ENCODE data around the gene GHRH.

Gene GHRH

DNA sequence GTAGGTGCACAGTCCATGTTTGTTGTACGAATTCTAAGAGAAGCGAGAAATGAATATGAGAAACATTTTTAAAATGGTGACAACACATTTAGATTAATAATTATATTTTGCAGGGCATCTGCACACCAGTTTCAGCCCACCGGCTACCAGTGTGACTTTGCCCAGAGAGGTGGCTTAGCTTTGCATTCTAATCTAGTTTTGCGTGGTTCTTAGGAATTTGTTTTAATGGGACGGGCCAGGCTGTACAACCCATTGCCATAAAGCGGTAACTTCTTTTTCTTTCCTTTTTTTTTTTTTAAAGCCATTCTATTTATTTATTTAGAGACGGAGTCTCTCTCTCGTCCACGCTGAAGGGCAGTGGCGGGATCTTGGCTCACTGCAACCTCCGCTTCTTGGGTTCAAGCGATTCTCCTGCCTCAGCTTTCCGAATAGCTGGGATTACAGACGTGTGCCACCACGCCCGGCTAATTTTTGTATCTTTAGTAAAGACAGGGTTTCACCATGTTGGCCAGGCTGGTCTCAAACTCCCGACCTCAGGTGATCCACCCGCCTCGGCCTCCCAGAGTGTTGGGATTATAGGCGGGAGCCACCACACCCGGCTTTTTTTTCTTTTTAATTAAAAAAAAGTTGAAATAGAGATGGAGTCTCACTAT, 28.7 kb upstream of the GHRH start:
- DNase-seq, result no peak

GRCh38 chr20:37288091-37288490, 26.5 kb upstream of the GHRH start:
- DNase-seq, result no peak

DNA sequence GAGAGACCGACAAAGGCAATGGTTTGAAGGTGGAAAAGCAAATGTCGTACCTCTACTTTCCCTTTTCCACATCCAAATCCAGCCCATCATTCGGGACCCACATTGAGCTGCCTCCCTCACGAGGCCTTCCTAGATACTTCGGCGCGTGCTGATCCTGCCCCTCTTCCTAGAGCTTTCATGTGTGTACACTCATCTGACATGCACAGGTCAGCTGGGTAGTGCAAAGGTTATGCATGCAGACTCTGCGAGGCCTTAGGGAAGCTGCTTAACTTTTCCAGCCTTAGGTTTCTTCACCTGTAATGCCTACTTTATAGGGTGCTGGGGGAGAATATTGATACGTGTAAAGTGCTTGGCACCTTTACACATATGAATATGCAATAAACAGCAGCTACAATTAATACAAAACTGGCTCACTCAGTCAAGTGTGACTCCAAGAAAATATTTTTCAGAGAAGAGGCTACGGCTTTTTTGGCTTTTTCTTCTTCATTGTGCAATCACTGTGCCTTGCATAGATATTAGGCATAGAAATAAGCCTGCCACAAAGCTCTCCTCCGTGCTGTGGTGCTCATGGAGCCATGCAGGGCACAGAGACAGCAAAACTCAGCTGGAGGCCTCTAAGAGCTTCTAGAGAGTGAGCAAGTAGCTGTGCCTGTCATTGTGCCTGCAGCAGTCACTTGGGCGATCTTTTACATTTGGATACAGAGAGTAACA, 24.2 kb upstream of the GHRH start:
- no peak for DNase-seq

- DNase-seq, result no peak
Observed at GRCh38 chr20:37284691-37285161, 23.1 kb upstream of the GHRH start.

DNA sequence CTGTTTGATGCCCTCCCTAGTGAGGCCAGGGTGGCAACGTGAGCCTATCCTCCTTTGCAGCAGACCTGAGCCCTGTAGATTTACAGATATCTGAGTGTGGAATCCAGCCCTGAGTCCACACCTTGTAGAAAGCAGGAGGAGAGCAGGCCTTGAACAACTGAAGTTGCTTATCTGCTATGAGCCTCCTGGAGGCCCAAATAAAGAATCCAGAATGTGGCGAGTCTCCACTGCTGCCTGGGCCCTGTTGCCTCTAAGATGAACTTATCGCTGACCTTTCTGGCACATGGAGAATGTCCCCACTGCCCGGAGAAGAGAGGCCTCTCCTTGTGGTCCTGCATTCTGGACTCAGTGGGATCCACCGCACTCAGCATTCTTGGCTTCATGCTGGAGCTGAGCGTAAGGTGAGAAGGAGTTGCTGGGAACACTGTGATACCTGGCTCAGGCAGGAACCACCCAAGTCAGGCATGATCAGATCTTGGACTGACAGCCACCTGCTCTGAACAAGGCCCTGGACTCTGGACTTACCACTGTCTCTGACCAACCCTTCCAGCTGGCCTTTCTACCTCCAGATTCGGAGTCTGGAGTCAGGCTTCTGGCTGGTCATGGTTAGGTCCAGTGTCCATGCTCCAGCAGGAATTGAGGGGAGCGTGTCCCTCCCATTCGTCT, 22.0 kb upstream of the GHRH start:
- DNase-seq, result no peak

DNA sequence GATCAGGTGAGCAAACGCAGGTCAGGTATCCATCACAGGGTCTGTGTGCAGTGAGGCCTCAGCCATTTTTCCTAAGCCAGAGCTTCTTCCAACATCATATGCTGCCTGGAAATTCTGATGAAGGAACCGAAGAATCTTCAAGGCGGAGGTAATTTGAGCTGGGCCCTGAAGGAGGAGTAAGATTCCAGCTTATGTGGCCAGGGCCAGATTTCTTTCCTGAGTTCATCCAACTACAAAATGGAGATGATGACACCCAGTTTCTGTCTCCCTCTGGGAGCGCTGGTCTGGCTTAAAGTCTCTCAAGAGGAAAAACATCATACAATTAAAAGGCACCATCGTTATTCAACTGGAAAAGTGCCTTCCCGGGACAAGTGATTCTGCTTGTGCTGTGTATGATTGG, 20.9 kb upstream of the GHRH start:
- no peak for DNase-seq

GRCh38 chr20:37280403-37280802, 18.8 kb upstream of the GHRH start:
- no peak for DNase-seq

DNA sequence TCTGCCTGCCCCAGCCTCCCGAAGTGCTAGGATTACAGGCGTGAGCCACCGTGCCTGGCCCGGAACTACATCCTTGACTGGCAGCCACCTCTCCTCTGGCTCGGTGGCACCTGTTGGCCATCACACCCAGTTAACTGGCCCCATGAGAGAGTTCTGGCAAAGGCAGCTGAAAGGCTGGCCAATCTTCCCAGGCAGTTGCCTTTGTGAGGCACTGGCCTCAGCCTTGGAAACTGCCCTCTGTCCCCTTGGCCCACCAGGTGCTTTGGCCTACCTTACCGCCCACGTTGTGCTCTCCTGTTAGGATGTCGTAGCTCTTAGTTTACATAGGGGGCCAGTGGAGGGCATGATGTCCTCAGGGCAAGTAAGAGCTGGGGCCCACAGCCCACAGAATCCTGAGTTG, 18.2 kb upstream of the GHRH start:
- DNase-seq, result no peak

GRCh38 chr20:37278966-37279590, 17.5 kb upstream of the GHRH start:
- no peak for DNase-seq

- DNase-seq, result no peak
Observed at GRCh38 chr20:37277253-37277593, 15.6 kb upstream of the GHRH start.

DNA sequence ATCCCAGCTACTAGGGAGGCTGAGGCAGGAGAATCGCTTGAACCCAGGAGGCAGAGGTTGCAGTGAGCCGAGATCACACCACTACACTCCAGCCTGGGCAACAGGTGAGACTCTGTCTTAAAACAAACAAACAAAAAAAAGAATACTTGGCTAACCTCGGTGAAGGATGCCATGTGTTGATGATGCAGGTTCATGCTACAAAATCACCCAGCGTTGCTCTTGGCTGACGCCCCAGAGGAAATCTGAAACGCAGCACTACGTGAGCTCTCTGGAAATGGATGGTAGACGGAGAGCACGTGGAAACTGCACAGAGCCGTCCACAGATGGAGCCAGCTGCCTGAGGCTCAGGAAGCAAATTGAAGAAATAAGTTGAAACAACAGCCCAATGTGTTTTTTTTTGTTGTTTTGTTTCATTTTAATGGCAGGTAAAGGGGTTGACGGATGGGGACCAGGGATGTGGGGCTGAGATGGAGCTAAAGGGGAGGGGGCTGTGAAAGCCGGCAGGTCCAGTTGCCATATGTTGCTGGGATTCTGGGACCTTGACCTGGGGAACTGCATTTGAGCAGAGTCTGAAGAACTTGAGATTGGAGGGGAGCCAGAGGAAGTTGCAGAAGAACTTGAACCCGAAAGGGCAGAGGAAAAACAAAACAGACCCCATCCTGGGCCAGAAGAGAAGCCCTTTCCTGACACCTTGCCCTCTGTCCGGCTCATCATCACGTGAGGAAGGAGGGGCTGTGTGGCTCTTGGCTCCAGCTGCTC, 15.1 kb upstream of the GHRH start:
- no peak for DNase-seq

DNA sequence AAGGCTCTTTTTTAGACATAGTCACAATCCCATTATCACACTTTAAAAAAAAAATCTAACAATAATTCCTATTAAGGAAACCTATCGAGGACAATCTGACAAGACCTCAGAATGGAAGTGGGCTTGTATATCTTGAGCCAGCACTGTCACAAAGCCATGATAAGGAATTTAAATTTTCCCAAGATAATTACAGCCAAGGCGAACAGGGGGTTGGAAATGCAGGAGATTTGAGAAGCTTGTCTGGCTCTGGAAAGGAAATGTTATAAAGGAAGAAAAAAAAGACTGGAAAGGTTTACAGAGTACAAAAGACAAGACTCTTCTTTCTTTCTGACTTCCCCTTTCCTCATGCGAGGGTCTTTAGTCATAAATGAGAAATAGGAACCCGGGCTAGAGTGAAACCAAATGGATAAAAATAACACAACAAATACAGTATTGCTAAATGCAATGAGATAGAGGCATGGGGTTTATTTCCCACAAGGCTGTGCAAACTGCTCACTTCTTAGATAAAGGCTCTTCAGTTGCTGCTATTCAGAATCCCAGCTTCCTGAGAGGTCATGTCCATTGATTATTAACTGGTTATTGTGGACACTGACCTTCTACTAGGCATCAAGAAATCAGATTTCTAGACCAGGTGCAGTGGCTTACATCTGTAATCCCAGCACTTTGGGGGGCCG, 13.4 kb upstream of the GHRH start:
- no peak for DNase-seq

DNA sequence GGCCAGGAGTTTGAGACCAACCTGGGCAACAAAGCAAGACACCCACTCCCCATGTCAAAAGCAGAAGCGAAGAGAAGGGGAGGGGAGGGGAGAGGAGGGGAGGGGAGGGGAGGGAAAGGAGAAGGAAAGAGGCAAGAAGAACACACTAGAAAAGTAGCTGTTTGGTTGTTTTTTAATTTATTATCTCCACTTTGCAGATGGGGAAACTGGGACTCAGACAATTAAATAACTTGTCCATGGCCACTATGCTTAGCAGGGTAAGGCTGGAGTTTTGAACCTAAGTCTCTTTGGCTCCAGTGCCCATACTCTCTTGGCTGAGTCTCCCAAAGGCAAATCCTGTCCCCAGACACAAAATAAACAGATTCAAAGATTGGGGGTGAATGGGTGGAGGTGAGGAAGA, 12.4 kb upstream of the GHRH start:
- no peak for DNase-seq

DNA sequence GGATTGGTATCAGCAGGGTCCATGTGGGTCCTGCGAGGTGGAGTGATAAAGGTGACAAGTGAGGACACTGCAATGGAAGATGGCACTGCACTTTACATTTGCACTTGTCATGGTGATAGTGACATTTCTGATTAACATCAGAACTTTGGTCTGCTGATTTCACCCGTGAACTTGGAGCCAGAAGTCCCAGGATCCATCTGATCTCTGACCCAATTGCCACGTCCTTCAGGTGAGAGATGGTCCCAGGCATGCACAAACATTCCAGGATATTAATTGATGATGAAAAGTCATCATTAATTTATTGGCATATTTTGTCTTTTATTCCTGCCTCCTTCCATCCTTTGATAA, 9.8 kb upstream of the GHRH start:
- DNase-seq, result no peak

GRCh38 chr20:37270576-37271420, 9.2 kb upstream of the GHRH start:
- no peak for DNase-seq

DNA sequence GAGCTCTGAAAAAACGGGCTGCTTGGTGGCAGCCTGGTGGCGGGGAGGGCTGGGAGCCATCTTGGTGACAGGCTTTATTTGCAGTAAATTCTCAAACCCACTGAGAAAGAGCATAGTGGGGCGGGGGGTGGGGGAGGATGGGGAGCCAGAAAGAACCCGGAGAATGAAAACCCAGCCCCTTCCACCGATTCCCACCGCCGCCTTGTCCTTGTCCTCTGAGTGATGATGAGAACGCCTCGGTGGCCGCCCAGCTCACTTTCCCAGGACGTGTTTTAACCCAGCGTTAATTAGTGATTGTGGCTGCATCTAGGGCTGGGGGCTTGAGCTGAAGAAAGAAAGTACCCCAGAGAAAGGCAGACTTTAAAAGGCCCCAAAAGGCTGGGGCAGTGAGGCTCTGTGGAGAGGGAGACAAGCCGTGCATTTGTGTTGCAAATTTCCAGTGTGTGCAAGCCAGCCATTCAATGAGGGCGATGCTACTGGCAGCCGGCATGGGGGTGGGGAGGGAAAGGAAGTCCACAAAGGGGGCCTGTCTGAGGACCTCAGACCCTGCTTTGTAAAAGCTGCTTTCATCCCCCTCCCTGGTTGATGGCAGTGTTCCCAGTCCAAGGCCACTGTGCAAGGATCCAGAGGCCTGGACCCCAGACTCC, 6.2 kb upstream of the GHRH start:
- DNase-seq, result no peak

DNA sequence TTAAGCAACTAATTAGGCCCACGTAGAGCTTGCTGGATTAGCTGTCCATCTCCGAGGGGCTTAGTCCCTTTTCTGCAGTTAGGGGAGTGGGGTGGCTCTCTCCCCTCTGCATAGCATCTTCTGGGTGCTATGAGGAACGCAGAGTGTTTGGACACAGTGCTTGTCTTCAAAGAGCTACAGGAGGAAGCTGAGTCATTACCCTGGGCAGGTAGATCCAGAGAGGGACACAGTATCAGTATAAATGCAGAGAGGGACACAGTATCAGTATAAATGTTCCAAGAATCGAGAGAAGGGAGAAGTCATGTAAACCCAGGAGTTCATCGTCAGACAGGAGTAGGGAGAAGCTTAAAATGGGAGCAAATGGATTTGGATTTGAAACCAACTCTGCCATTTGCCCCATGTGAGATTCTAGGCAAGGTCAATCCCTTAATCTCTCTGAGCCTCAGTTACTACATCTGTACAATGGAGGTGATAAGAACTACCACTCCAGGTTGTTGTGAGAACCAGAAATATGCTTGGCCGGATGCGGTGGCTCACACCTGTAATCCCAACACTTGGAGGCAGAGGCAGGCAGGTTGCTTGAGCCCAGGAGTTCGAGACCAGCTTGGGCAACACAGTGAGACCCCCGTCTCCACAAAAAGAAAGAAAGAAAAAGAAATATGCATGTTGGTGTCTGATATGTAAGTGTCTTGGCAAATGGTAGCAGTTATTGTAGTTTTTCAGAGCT, 5.5 kb upstream of the GHRH start:
- no peak for DNase-seq

DNA sequence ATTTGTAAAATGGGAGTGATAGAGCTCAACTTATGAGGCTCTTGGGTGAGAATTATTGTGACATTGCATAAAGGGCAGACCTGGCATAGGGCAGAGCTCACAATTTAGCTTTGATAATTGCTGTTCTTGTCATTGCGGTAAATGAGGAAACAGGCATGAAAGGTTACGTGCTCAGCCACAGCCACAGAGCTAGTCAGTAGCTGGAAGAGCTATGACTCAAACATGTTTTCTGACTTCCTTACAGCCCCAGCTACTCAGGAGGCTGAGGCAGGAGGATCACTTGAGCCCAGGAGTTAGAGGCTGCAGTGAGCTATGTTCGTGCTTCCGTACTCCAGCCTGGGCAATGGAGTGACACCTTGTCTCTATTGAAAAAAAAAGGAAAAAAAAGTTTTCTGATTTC, 3.5 kb upstream of the GHRH start:
- no peak for DNase-seq

DNA sequence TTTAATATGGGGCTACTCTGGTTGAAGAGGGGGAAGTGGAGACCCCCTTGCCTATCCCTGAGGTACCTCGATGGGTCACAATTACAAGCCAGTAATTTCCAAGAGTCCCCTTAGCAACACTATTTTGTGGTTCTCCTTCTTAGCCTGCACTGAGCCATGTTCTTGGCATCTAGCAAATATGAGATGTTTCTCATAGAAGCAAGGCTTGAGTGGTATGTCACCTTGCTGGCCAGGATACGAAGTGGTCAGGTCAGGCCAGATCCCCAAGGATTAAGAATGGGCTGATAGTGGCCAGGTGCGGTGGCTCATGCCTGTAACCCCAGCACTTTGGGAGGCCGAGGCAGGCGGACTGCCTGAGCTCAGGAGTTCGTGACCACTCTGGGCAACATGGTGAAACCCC, 2.1 kb upstream of the GHRH start:
- no peak for DNase-seq

DNA sequence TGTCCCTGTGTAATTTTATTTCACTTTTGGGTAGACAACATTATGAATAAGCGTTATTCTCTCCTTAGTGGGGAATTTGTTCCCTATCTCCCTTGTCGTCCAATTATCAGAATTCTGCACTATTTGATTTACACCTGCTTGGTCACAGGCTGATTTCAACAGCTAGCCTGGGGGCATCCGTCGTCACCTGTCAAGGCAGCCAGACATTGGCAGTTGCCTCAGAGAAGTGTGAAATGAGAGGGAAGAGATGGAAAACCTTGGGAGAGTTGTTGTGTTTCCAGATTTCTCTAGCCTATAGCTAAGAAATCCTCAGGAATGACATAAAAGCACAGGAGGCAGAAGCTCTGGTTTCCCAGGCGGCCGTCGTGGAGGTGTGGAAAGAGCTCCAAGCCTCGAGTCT, 891 bp upstream of the GHRH start:
- no peak for DNase-seq

DNA sequence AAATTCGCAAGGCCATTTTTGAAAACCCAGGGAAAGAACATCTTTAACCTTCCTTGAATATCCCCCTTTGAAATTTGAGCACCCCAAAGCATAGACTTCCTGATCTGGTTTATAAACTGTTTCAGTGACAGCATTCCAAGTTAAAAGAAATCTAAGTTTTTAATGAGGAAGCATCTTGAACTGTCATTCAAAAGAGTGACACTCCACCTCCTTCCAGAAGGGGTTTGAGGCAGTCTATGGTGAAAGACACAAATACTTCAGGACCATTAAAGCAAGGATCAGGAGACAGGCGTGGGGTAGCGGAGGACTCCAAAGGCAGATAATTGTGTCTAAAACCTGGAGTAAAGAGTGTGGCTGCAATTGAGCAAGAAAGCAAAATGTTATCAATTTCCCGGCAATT, 691 bp downstream of the GHRH start:
- DNase-seq, result no peak
